ENCODE data around the gene AAGAB.
"Not testable (repeated sequence)": the region's sequence is repeated elsewhere in the genome, so short reads cannot be mapped to it uniquely, and the experiment has no call there.

AAGAB gene

DNA sequence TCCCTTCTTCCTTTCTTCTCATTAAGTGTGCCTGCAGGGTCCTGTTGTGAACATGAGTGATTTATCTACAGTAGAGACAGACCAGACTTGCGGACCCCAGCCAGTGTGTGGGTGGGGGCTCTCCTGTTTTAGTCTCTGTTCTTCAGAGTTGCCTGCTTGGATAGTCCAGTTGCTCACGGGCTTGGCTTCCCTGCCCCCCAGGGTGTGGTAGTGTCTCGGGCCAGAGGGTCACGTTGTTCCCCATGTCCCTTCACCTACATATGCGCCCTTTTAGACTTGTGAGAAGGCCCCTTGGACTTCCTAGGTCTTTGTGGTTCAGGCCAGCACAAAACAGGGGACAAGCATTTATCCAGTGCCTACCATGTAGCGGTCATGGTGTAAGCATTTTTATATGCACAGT is 85.8 kb downstream of the AAGAB start:
- no peak for DNase-seq

DNA sequence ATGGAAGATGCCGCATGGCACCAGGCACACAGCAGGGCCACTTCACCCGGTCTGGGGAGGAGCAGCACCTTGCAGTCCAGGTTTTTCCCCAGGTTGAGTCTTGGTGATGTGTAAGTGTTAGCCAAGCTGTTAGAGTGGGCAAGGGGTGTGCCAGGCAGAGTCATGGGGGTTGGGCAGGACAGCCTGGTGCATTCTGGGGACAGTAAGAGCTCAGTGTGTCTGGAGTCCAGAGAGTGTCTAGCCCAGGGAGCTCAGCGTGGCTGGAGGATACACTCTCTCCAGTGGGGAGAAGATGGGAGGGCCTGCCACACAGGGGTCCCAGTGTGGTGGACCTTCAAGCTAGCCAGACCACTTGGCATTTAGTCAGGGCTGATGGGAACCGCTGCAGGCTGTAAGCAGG is 87.4 kb downstream of the AAGAB start:
- no peak for DNase-seq

DNA sequence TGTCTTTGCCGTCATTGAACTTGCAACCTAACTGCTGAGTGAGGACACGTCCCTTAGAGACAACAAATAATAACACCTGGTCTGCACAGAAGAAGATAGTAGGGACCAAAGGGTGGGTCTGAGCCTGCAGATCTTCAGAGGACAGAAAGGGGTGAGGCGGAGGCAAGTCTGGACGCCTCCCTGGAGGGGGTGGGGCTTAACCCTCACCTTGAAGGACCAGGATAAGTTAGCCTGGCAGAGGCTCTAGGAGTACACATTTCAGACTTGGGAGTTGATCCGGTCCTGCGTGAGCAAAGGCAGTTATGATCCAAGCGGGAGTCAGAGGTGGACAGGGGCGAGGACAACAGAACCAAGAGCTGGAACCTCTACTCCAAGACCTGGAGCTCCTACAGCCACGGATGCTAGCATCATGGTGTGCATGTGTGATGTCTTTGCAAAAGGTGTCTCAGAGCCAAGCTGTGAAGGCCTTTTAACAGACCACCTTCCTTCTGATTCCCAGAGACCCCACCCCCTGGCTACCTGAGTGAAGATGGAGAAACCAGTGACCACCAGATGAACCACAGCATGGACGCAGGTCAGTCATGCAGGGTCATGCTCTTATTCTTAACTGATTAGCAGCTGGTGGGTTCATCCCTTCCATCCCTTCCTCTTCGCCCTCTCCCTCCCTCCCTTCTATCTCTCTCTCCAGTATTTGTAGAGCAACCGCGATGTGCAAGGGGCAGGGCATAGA is 88.0 kb downstream of the AAGAB start:
- no peak for DNase-seq

GRCh38 chr15:67165254-67166253 is 88.9 kb downstream of the AAGAB start:
- DNase-seq: no peak

DNA sequence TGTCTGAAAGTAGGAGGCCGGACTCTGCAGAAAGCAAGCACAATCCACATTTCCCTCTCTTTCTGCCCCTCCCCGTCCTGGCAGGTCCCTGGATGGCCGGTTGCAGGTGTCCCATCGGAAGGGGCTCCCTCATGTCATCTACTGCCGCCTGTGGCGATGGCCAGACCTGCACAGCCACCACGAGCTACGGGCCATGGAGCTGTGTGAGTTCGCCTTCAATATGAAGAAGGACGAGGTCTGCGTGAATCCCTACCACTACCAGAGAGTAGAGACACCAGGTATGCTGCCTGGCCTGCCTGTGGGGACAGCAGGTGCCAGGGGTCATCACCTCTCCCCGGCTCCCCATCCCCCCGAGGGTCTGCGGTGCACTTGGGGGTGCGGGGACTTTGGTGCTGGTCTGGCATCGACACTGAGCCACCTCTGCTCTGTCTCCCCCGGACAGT is 89.6 kb downstream of the AAGAB start:
- DNase-seq: no peak

DNA sequence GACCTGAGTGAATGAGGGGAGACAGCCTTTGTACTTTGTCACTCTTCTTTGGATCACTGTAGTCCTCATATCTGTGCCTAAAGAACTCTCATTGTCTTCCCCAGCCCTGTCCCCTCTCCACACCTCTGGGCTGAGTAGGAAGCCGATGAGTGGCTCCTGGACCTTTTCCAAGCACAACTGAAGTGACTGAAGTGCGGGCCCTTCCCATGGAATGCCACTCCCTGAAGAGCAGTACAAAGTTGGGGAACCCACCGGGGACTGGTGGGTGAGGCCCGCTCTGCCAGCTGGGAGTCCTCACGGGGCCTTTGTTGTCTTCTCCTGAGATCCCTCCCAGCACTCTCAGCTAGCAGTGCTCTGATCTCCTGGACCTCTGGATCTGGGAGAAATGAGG is 90.1 kb downstream of the AAGAB start:
- DNase-seq: no peak

- no peak for DNase-seq
These were observed 91.3 kb downstream of the AAGAB start for GRCh38 chr15:67163180-67163579.

DNA sequence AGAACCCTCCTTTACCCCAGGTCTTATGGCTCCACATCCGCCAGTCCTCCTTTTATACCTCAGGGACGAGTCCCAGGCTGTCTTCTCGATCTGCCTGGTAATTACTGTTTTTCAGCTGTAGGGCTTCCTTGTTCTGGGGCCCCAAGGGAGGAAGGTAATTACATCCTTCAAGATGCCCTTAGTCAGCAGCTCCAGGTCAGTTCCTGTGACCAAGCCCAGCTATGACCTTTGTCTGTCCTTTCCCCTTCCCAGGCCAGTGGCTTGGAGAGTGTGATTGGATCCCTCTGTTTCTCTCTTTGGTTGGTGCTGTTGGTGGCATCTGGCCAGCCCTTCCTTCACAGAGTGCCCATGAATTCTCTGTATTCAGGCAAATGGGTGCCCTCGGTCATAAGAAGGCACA is 92.6 kb downstream of the AAGAB start:
- DNase-seq: no peak

GRCh38 chr15:67161412-67161811 is 93.0 kb downstream of the AAGAB start:
- DNase-seq: no peak

GRCh38 chr15:67158367-67158766 is 96.1 kb downstream of the AAGAB start:
- no peak for DNase-seq

- DNase-seq: no peak
These were observed 96.8 kb downstream of the AAGAB start for GRCh38 chr15:67157521-67158252.

DNA sequence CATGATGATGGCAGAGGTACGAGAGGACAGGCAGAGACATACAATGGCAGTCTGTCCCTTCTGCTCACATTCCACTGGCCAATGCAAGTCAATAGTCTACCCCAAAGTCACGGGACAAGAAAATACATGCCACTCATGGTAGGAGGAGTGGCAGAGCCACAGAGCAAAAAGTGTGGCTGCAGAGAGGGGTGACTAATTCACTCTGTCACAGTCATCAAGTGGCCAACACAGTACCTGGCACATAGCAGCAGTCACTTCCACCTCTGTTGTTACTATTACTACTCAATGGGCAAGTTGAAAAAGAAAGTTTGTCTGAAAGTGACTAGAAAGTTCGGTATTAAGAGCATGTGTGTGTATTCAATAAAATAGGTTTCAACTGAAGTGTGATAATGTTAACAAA is 97.6 kb downstream of the AAGAB start:
- DNase-seq: no peak

DNA sequence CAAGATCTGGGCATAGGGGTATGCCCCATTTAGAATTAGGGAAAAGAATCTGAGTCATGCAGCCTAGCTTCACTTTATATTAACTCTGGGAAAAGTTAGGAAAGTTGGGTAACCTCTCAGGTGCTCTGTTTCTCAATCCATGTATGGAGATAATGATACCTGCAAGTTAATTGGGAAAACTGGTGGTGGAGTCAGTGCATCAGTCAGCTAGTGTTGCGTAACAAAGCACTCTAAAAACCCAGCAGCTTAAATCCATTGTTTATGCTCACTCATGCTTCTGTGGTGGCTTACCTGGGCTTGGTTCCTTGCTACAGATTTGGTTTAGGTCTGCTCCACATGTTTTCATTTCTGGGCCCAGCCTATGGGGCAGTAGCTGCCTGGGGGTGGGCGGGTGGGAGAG is 98.0 kb downstream of the AAGAB start:
- no peak for DNase-seq

GRCh38 chr15:67154249-67154648 is 100.2 kb downstream of the AAGAB start:
- DNase-seq: no peak

GRCh38 chr15:67153044-67153443 is 101.4 kb downstream of the AAGAB start:
- not testable (repeated sequence) for DNase-seq

DNA sequence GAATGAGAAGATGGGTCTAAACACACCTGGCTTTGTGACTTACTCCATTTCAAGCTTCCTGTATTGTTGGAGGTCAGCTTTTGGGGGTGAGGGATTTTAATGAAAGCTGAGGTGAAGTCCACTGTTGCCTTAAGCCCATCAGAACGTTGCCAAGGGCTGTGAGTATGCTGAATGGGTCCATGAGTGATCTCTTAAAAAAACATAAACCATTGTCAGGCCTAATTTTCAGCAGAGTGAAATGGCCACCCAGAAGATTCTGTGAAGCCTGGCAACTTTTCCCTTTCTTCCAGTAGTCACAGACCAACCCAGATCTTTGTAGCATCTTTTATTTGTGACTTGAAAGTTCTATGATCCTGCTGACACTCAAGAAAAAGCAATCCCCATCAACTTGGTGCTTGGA is 102.0 kb downstream of the AAGAB start:
- DNase-seq: no peak

Data from NCI-H510A (cell line).